GM12878 (cell line): ENCODE results near the gene STARD13. TPM values are rescaled to one million over a fixed set of nuclear protein-coding genes. Genes with fewer than 3 reads are reported as not detected.

ENCODE experiments used
- ESRRA ChIP-seq: IDR thresholded peaks from 2 replicates; pipeline ENCODE4 v1.6.1; 2012; ENCODE audit warnings: mild to moderate bottlenecking, low read length, improper control_type of control experiment
- HDAC2 ChIP-seq: fragments of 200-600 bp; sonication (generic); IDR thresholded peaks from 2 replicates; pipeline ENCODE4 v1.6.1; 2017
- IKZF2 ChIP-seq, 2 experiments: fragments of 450-650 bp; IDR thresholded peaks; 2 replicates each; pipeline ENCODE4 v1.6.1; 2017; ENCODE audit warnings: mild to moderate bottlenecking in 2 of 2, moderate library complexity in 2 of 2
- MTA2 ChIP-seq: fragments of 450-650 bp; IDR thresholded peaks from 2 replicates; pipeline ENCODE4 v1.6.1; 2016; ENCODE audit warnings: low read depth, mild to moderate bottlenecking, moderate library complexity
- MYB ChIP-seq: fragments of 150-350 bp; IDR thresholded peaks from 2 replicates; pipeline ENCODE4 v1.6.1; 2014; ENCODE audit warnings: mild to moderate bottlenecking, low read depth, low read length, borderline replicate concordance
- SP1 ChIP-seq: IDR thresholded peaks from one replicate; pipeline ENCODE4 v1.6.1; 2011; ENCODE audit warnings: low read depth, low read length
- TCF12 ChIP-seq: IDR thresholded peaks from 2 replicates; pipeline ENCODE4 v1.6.1; 2011; ENCODE audit warnings: low read depth, mild to moderate bottlenecking, low read length
- YBX1 ChIP-seq: fragments of 450-650 bp; IDR thresholded peaks from 2 replicates; pipeline ENCODE4 v1.6.1; 2016; ENCODE audit warnings: antibody characterized with exemption
- ZNF207 ChIP-seq: fragments of 450-650 bp; IDR thresholded peaks from 2 replicates; pipeline ENCODE4 v1.6.1; 2014; ENCODE audit warnings: antibody characterized with exemption, mild to moderate bottlenecking, borderline replicate concordance
- polyA plus RNA-seq, 11 experiments: library from polyadenylated mRNA; depleted of rRNA in 4 of 11; unstranded in 6 of 11; stranded (reverse) in 5 of 11; fragments of >200 nt; fragmentation: Nextera tagmentation in 4 of 11; fragmentation: Illumina TruSeq in 1 of 11; extraction: Ambion mirVana in 4 of 11; extraction: Trizol in 1 of 11; gene quantifications; 1 replicate in 1 of 11; 2 replicates in 10 of 11; pipeline versions ENCODE4 v1.2.1 to v1.2.3, GENCODE V29; 2011 to 2016; ENCODE audit warnings: inconsistent platforms in 2 of 11, missing spikeins in 2 of 11, low read depth in 1 of 11
- total RNA-seq, 4 experiments: library from RNA; depleted of rRNA in 3 of 4; stranded (reverse); fragments of >200 nt in 3 of 4; fragmentation: Illumina TruSeq in 1 of 4; extraction: Trizol in 1 of 4; gene quantifications; 2 replicates each; pipeline versions ENCODE4 v1.2.1 to v1.2.3, GENCODE V29; 2013 to 2021
- TF ChIP-seq, protein P1 (sequence below): IDR thresholded peaks from 2 replicates; pipeline ENCODE4 v1.6.1; 2011; ENCODE audit warnings: mild to moderate bottlenecking, low read depth, low read length, moderate library complexity; ENCODE audit not compliant: insufficient replicate concordance
- TF ChIP-seq, protein P2 (sequence below): fragments of 450-650 bp; IDR thresholded peaks from 2 replicates; pipeline ENCODE4 v1.6.1; 2017; ENCODE audit warnings: low read depth, mild to moderate bottlenecking, moderate library complexity
- TF ChIP-seq, protein P3 (sequence below): fragments of 150-350 bp; IDR thresholded peaks from 2 replicates; pipeline ENCODE4 v1.6.1; 2014; ENCODE audit warnings: mild to moderate bottlenecking, low read depth, low read length

STARD13 gene
- total and polyA plus RNA-seq, 10 of the 15 experiments (the other 5 are each of a cell fraction or from before 2014, with no cell fraction given) = 4.0 to 41.6 (median 10.1) TPM

DNA sequence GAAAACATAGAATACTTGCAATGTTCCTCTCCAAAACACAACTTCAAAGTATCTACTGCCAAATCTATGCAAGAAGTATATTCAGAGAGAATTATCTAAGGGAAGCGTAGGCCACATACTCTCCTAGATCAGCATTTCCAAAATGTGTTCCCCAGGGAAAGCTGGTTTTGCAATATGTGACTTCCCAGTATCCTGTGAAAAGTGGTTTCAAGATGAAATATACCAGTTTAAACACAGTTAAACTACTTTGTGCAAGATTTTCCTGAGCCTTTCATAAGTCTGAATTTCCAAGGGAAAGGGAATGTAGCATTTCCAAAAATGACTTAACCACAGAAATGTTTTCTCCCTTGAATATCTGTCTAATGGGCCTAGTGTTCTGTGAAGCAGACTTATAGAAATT, 7.6 kb downstream of the STARD13 start (continued):
- TF ChIP-seq, protein P1, sequence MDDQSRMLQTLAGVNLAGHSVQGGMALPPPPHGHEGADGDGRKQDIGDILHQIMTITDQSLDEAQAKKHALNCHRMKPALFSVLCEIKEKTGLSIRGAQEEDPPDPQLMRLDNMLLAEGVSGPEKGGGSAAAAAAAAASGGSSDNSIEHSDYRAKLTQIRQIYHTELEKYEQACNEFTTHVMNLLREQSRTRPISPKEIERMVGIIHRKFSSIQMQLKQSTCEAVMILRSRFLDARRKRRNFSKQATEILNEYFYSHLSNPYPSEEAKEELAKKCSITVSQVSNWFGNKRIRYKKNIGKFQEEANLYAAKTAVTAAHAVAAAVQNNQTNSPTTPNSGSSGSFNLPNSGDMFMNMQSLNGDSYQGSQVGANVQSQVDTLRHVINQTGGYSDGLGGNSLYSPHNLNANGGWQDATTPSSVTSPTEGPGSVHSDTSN = no peak
- TF ChIP-seq MTA2 = no peak
- TF ChIP-seq ESRRA = no peak
- TF ChIP-seq TCF12 = no peak
- TF ChIP-seq YBX1 = no peak
- TF ChIP-seq IKZF2 (IDR thresholded peaks at IDR 0.05) = no peak
- TF ChIP-seq, protein P2, sequence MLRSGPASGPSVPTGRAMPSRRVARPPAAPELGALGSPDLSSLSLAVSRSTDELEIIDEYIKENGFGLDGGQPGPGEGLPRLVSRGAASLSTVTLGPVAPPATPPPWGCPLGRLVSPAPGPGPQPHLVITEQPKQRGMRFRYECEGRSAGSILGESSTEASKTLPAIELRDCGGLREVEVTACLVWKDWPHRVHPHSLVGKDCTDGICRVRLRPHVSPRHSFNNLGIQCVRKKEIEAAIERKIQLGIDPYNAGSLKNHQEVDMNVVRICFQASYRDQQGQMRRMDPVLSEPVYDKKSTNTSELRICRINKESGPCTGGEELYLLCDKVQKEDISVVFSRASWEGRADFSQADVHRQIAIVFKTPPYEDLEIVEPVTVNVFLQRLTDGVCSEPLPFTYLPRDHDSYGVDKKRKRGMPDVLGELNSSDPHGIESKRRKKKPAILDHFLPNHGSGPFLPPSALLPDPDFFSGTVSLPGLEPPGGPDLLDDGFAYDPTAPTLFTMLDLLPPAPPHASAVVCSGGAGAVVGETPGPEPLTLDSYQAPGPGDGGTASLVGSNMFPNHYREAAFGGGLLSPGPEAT = no peak
- TF ChIP-seq SP1 = no peak
- TF ChIP-seq ZNF207 = no peak
- TF ChIP-seq HDAC2 = no peak
- TF ChIP-seq, protein P3, sequence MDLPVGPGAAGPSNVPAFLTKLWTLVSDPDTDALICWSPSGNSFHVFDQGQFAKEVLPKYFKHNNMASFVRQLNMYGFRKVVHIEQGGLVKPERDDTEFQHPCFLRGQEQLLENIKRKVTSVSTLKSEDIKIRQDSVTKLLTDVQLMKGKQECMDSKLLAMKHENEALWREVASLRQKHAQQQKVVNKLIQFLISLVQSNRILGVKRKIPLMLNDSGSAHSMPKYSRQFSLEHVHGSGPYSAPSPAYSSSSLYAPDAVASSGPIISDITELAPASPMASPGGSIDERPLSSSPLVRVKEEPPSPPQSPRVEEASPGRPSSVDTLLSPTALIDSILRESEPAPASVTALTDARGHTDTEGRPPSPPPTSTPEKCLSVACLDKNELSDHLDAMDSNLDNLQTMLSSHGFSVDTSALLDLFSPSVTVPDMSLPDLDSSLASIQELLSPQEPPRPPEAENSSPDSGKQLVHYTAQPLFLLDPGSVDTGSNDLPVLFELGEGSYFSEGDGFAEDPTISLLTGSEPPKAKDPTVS = no peak
- TF ChIP-seq MYB = no peak
